ENCODE results near the gene PDZD2.

Gene PDZD2

GRCh38 chr5:31844622-31845345 lies 205.9 kb downstream of the PDZD2 start:
- DNase-seq: no peak

GRCh38 chr5:31845361-31845760 lies 206.4 kb downstream of the PDZD2 start:
- DNase-seq: no peak

GRCh38 chr5:31846934-31847333 lies 208.0 kb downstream of the PDZD2 start:
- no peak for DNase-seq

GRCh38 chr5:31847354-31847753 lies 208.4 kb downstream of the PDZD2 start:
- DNase-seq: no peak

GRCh38 chr5:31850981-31851689 lies 212.2 kb downstream of the PDZD2 start:
- DNase-seq: no peak

- DNase-seq: no peak
These were observed 214.6 kb downstream of the PDZD2 start for GRCh38 chr5:31853398-31854135.

GRCh38 chr5:31854181-31855133 lies 215.5 kb downstream of the PDZD2 start:
- DNase-seq: no peak

- no peak for DNase-seq
These were observed 216.5 kb downstream of the PDZD2 start for GRCh38 chr5:31855134-31856040.

GRCh38 chr5:31859096-31859495 lies 220.2 kb downstream of the PDZD2 start:
- DNase-seq: no peak

- no peak for DNase-seq
These were observed 221.3 kb downstream of the PDZD2 start for GRCh38 chr5:31860278-31860677.

- no peak for DNase-seq
These were observed 221.9 kb downstream of the PDZD2 start for GRCh38 chr5:31860726-31861433.

- DNase-seq: no peak
These were observed 222.7 kb downstream of the PDZD2 start for GRCh38 chr5:31861601-31862000.

- DNase-seq: no peak
These were observed 225.1 kb downstream of the PDZD2 start for GRCh38 chr5:31863991-31864411.

GRCh38 chr5:31866166-31866565 lies 227.2 kb downstream of the PDZD2 start:
- no peak for DNase-seq

GRCh38 chr5:31867219-31867618 lies 228.3 kb downstream of the PDZD2 start:
- no peak for DNase-seq

- DNase-seq: no peak
These were observed 241.5 kb downstream of the PDZD2 start for GRCh38 chr5:31880449-31880848.

- no peak for DNase-seq
These were observed 246.0 kb downstream of the PDZD2 start for GRCh38 chr5:31884896-31885295.

- DNase-seq: no peak
These were observed 247.3 kb downstream of the PDZD2 start for GRCh38 chr5:31886206-31886605.

GRCh38 chr5:31887556-31887955 lies 248.6 kb downstream of the PDZD2 start:
- no peak for DNase-seq

- DNase-seq: no peak
These were observed 249.6 kb downstream of the PDZD2 start for GRCh38 chr5:31888564-31888963.

Measured in cortex of kidney (tissue), 1 donor.